Loucy (cell line): ENCODE data around the gene ARFGEF3.

Source experiments
- H2AFZ ChIP-seq: fragments of 200-600 bp; sonication (generic); 2 replicates; pipeline ENCODE4 v1.6.0; 2016; ENCODE audit warnings: antibody characterized with exemption, mild to moderate bottlenecking, low read length, moderate library complexity
- H3F3A ChIP-seq: fragments of 200-600 bp; 2 replicates; pipeline ENCODE4 v1.6.0; 2016; ENCODE audit warnings: antibody characterized with exemption, low read depth, mild to moderate bottlenecking
- H3K27me3 ChIP-seq: fragments of 200-600 bp; sonication (generic); 2 replicates; pipeline ENCODE4 v1.6.1; 2014; ENCODE audit warnings: low read length, mild to moderate bottlenecking; ENCODE audit not compliant: insufficient read depth, poor library complexity, severe bottlenecking
- H3K36me3 ChIP-seq: fragments of 200-600 bp; sonication (generic); 2 replicates; pipeline ENCODE4 v1.6.1; 2016; ENCODE audit warnings: low read length; ENCODE audit not compliant: insufficient read depth
- H3K4me1 ChIP-seq: fragments of 200-600 bp; sonication (generic); 2 replicates; pipeline ENCODE4 v1.5.1; 2014; ENCODE audit warnings: low read length, mild to moderate bottlenecking; ENCODE audit not compliant: insufficient read depth, poor library complexity, severe bottlenecking
- H3K4me2 ChIP-seq: fragments of 200-600 bp; sonication (generic); 2 replicates; pipeline ENCODE4 v1.6.0; 2014; ENCODE audit warnings: antibody characterized with exemption, low read length, low read depth, mild to moderate bottlenecking; ENCODE audit not compliant: poor library complexity, severe bottlenecking
- H3K4me3 ChIP-seq: fragments of 200-600 bp; sonication (generic); 2 replicates; pipeline ENCODE4 v1.5.1; 2014; ENCODE audit warnings: low read length, mild to moderate bottlenecking, mixed read lengths; ENCODE audit not compliant: poor library complexity, severe bottlenecking
- H3K79me2 ChIP-seq: fragments of 200-600 bp; sonication (generic); 2 replicates; pipeline ENCODE4 v1.6.1; 2014; ENCODE audit warnings: low read length; ENCODE audit not compliant: insufficient read depth
- H3K9ac ChIP-seq: fragments of 200-600 bp; sonication (generic); 2 replicates; pipeline ENCODE4 v1.6.0; 2014; ENCODE audit warnings: mild to moderate bottlenecking, low read depth, low read length, moderate library complexity; ENCODE audit not compliant: poor library complexity, severe bottlenecking
- H3K9me2 ChIP-seq: fragments of 200-600 bp; sonication (generic); replicated peaks from 2 replicates; pipeline ENCODE4 v1.6.1; 2016; ENCODE audit warnings: low read depth, low read length, mixed read lengths
- H3K9me3 ChIP-seq: fragments of 200-600 bp; sonication (generic); 2 replicates; pipeline ENCODE4 v1.6.1; 2014; ENCODE audit warnings: mild to moderate bottlenecking, antibody characterized with exemption, low read length, low read depth; ENCODE audit not compliant: insufficient read depth
- H4K20me1 ChIP-seq: fragments of 200-600 bp; sonication (generic); 2 replicates; pipeline ENCODE4 v1.6.0; 2014; ENCODE audit warnings: antibody characterized with exemption, low read length, mild to moderate bottlenecking; ENCODE audit not compliant: insufficient read depth, poor library complexity, severe bottlenecking
- EZH2phosphoT487 ChIP-seq: fragments of 200-600 bp; IDR thresholded peaks from 2 replicates; pipeline ENCODE4 v1.6.1; 2018; ENCODE audit warnings: antibody characterized with exemption, mild to moderate bottlenecking, moderate library complexity, borderline replicate concordance
- TF ChIP-seq, protein P1 (sequence below): fragments of 200-600 bp; sonication (generic); conservative IDR thresholded peaks from 2 replicates; pipeline ENCODE4 v1.5.1; 2014; ENCODE audit warnings: mild to moderate bottlenecking, antibody characterized with exemption, low read length

ARFGEF3 gene

DNA sequence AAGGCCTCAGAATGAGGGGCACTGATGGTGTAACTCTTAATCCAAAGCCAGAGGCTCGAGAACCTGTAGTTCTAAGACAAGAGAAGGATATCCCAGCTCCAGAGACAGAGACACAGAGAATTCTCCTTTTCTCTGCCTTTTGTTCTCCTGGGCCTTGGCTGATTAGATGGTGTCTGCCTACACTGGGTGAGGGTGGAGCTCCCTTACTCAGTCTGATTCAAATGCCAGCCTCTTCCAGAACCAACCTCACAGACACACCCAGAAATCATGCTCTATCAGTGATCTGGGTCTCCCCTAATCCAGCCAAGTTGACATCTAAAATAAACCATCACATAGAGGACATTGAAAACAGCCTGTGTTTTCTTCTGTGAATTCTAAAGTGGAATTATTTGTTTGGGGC, 148.0 kb downstream of the ARFGEF3 start:
- H3K4me2 ChIP-seq, result no peak overlapping the region

DNA sequence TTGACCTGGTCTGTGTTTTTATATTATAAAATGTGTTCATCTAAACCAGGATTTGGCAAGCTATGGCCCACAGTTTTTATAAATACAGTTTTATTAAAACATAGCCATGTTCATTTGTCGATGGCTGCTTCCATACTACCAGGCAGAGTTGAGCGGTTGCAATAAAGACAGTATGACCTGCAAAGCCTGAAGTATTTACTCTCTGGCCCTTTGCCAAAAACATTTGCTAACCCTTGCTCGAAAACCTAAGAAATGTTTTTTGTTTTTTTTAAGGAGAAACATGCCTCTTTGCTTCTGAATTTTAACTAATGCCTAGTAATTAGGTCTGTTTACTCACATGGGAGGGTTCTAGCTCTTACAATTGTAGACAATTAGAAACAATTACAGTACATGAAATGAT, 148.6 kb downstream of the ARFGEF3 start:
- Histone ChIP-seq H3K9me3 (no peaks in the 10 kb centered on the region), H3K27me3 (no peaks in the 10 kb centered on the region), H3K36me3 (no peaks in the 10 kb centered on the region), H2AFZ (no peak overlapping the region), H3F3A (no peaks in the 10 kb centered on the region), H3K9ac (no peak overlapping the region), H3K4me3 (no peak overlapping the region), H3K9me2 (no peaks in the 10 kb centered on the region), H3K4me2 (no peak overlapping the region), H4K20me1 (no peaks in the 10 kb centered on the region), H3K4me1 (no peaks in the 10 kb centered on the region), H3K79me2 (no peaks in the 10 kb centered on the region)
- TF ChIP-seq EZH2phosphoT487, result no peak
- TF ChIP-seq, protein P1, sequence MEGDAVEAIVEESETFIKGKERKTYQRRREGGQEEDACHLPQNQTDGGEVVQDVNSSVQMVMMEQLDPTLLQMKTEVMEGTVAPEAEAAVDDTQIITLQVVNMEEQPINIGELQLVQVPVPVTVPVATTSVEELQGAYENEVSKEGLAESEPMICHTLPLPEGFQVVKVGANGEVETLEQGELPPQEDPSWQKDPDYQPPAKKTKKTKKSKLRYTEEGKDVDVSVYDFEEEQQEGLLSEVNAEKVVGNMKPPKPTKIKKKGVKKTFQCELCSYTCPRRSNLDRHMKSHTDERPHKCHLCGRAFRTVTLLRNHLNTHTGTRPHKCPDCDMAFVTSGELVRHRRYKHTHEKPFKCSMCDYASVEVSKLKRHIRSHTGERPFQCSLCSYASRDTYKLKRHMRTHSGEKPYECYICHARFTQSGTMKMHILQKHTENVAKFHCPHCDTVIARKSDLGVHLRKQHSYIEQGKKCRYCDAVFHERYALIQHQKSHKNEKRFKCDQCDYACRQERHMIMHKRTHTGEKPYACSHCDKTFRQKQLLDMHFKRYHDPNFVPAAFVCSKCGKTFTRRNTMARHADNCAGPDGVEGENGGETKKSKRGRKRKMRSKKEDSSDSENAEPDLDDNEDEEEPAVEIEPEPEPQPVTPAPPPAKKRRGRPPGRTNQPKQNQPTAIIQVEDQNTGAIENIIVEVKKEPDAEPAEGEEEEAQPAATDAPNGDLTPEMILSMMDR, result no peak

More for the DNA sequence above, 148.0 kb downstream of the ARFGEF3 start:
- Histone ChIP-seq H2AFZ (no peak overlapping the region), H3K27me3 (no peaks in the 10 kb centered on the region), H3K4me3 (no peak overlapping the region), H3K79me2 (no peaks in the 10 kb centered on the region), H3K9ac (no peak overlapping the region), H3F3A (no peaks in the 10 kb centered on the region), H3K9me3 (no peaks in the 10 kb centered on the region), H4K20me1 (no peaks in the 10 kb centered on the region), H3K9me2 (no peaks in the 10 kb centered on the region), H3K36me3 (no peaks in the 10 kb centered on the region), H3K4me1 (no peaks in the 10 kb centered on the region)
- TF ChIP-seq EZH2phosphoT487, result no peak
- TF ChIP-seq, protein P1, result no peak

DNA sequence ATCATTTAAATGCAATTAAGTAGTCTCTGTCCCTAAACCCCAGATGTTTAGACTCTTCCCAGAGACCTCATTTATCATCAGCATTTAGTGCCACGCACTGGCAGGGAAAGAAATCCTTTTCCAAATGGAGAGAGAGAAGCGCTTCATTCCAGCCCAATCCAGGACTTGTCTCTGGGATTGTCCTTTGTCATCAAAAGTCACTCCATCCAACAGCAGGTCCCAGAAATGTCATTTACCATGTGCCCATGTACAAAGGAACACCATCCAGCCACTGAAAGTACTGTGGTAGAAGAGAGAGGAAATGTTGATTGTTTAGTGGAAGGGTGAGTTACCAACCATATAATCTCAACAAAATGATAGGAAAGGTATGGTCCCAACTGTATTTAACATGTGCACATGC, 149.1 kb downstream of the ARFGEF3 start:
- Histone ChIP-seq H3K4me1 (no peaks in the 10 kb centered on the region), H3K9me2 (no peaks in the 10 kb centered on the region), H3K4me2 (no peak overlapping the region), H4K20me1 (no peaks in the 10 kb centered on the region), H3K27me3 (no peaks in the 10 kb centered on the region), H3F3A (no peaks in the 10 kb centered on the region), H3K79me2 (no peaks in the 10 kb centered on the region), H3K4me3 (no peak overlapping the region), H3K36me3 (no peaks in the 10 kb centered on the region), H3K9me3 (no peaks in the 10 kb centered on the region), H2AFZ (no peak overlapping the region), H3K9ac (no peak overlapping the region)
- TF ChIP-seq, protein P1, result no peak
- no peak for TF ChIP-seq EZH2phosphoT487
